NCI-H774 (cell line): ENCODE measurements around the gene MINDY2.

Experiments used
- DNase-seq: peaks from one replicate; lab custom pipeline; 2025; lab: John Stamatoyannopoulos, UW

The MINDY2 gene

GRCh38 chr15:58886921-58887320 lies 115.8 kb downstream of the MINDY2 start:
- DNase-seq = no peak

DNA sequence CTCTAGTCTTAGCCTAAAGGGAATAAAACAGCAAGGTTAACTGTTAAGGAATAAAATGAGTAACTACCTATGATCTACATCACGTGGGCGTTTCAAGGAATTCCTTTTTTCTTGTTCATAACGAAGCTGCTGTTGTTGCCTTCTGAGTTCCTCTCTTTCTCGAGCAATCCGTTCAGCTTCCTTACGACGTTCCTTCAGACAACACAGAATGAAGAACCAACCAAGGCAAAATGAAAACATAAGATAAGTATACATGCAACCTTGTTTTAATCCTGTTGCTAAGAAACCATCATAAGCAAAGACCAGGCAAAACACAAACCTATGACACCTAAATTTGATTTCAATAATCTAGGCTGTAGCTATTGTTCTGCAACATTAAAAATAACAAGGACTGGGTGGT lies 118.3 kb downstream of the MINDY2 start:
- DNase-seq = no peak

- DNase-seq = no peak
Measured at GRCh38 chr15:58898150-58898680, 127.1 kb downstream of the MINDY2 start.

GRCh38 chr15:58900631-58901030 lies 129.5 kb downstream of the MINDY2 start:
- DNase-seq = no peak

GRCh38 chr15:58908550-58909309 lies 137.6 kb downstream of the MINDY2 start:
- DNase-seq = no peak

DNA sequence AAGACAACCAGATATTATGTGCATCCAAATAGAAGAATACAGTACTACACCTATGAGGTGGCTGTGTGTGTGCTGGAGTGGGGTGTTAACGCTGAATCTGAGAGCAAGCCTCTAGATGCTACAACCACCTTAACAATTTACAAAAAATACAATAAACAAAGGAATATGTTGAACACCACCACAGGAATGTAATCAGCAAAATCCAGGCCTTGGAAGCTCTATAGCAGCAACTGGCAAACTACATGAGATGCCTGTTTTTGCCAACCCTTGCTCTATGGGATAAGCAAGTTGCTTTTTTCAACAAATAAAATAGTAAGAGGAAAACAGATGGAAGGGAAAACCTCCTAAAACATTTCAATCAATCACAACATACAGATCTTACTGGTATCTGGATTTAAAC lies 138.5 kb downstream of the MINDY2 start:
- DNase-seq = no peak

DNA sequence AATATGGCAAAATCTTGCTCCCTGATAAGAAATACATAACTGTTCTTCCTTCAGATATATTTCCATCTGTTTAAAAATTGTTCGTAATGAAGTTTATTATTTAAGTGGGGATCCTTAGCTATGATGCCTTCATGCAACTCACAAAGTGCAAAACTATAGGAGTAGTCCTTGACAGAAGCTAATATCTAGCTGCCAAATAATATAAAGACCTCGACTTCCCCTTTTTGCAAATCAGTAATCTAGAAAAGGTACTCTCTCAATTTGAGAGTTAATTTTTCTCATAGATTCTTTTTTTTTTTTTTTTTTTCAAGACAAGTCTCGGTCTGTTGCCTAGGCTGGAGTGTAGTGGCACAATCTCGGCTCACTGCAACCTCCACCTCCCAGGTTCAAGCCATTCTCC lies 139.4 kb downstream of the MINDY2 start:
- DNase-seq = no peak
